T follicular helper cell (primary cell): ENCODE data around the gene CELF4.

Source experiments
- DNase-seq: peaks from one replicate; pipeline ENCODE4 v3.0.0-alpha.2; 2020; ENCODE audit warnings: low read depth

The CELF4 gene

DNA sequence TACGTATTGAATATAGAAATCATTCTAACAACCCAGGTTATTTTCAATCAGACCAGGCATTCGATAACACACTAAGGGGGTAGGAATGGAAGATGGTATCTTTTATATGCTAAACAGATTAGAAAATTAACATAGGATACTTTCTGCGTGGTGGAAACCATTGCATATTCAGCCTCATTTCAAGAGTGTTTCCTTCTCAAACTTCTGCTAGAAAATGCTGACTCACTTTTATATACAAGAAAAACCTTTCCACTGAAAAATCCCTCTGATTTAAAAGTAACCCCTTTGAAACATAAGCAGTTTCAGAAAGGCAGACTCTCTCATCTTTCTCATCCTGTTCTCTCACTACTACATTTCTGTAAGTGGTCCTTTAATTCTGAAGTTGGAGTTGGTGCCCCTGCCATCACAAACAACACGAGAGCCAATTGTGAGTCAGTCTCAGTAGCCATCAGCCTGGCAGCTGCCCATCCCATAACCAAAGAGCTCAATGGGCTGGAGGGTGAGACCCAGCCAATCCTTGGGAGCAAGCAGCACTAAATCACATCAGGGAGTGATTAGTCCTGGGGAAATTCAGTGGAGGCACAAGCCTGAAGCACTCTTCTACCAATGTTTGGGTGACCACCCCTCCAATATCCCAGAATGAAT is 343.1 kb downstream of the CELF4 start:
- DNase-seq = no peak

DNA sequence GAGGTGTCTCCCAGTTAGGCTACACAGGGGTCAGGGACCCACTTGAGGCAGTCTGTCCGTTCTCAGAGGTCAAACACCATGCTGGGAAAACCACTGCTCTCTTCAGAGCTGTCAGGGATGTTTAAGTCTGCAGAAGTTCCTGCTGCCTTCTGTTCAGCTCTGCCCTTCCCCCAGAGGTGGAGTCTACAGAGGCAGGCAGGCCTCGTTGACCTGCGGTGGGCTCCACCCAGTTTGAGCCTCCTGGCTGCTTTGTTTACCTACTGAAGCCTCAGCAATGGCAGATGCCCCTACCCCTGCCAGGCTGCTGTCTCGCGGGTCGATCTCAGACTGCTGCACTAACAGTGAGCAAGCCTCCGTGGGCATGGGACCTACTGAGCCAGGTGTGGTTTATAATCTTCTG is 346.3 kb downstream of the CELF4 start:
- no peak for DNase-seq

DNA sequence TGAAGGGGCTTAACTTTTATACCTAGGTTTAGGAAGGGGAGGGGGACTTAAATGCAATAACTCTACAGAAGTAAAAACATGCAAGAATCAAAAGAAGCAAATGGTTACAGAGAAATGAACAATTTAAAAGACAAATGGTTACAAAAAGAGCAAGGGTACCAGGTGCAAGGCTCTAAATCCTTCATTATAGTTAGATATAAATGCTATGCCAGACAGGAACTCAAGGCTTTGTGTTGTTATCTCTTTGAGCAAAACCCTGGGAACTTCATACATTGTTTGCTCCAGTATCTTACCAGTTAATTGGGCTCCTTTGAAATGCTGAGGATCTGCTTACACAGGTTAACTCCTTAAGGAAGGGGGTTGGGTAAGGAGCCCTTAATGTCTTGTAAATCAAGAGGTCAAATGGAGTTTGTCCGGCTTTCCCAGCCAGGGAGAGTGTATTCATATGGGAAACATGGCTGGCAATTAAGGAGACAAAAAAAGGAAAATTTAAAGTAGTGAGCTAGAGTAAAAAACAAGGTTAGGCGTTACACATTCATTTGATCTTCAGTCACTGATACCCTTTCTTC is 347.5 kb downstream of the CELF4 start:
- no peak for DNase-seq

DNA sequence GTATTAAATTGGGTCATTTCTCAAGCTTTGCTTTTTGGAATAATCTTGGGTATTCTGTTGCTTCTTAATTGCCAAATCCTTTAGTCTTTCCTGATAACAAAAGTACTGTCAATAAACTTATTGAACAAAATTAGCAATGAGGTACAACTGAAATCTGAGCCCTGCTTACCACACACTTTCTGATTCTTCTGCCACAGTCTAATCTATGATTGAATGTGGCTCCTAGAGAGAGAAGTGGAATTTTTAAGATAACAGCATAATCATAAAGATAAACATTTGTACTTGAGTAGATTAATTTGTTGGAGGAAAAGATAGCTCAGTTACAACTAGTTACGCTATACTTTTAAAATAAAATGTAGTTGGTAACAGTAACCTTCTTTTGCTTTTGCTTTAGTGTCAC is 354.8 kb downstream of the CELF4 start:
- DNase-seq = no peak

DNA sequence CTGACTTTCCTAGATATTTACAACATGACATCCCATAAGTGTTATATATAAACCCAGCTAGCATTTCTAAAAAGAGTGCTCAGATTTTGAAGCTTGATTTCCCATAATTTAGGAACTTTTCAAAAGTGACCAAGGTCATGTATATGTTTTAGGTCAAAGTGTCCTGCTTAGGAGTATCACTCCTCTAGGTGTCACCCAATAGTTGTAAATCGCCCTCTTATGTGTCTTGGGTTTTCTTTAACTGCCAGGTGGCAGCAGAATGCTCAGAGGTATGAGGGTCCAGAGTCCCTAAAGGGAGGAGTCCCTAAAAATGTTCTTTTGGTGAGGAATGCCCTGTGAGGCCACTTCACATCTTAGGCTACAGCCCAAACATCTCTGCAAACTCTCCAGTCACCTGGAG is 358.3 kb downstream of the CELF4 start:
- DNase-seq = no peak

DNA sequence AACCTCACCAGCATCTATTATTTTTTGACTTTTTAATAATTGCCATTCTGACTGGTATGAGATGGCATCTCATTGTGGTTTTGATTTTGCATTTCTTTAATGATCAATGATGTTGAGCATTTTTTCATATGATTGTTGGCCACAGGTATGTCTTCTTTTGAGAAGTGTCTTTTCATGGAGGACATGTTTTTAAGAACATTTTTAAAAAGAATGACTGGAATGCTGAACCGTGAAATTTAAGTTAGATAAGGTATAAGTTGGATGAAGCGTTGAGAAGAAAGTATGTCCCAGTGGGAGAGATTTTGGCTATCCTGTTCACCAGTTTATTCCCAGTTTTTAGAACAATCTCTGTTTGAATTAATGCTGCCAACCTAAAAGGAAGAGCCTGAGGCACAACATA is 365.9 kb downstream of the CELF4 start:
- no peak for DNase-seq
